Fibroblast of upper back skin (primary cell): Measurements from ENCODE around the gene ZNF593.

Source experiments
- DNase-seq: peaks from one replicate; pipeline ENCODE4 v3.0.0-alpha.2; 2013

The ZNF593 gene

DNA sequence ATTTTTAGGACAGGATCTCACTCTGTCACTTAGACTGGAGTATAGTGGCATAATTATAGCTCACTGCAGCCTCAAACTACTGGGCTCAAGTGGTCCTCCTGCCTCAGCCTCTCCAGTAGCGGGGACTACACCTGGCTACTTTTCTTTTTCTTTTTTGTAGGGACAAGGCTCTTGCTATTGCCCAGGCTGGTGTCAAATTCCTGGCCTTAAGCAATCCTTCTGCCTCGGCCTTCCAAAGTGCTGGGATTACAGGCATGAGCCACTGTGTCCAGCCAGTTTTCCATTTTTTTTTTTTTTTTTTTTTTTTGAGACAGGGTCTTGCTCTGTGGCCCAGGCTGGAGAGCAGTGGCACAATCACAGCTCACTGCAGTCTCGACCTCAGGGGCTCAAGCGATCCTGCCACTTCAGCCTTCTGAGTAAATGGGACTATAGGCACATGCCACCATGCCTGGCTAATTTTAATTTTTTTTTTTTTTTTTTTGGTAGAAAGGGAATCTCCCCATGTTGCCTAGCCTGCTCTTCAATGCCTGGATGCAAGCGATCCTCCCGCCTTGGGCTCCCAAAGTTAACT is 43.7 kb downstream of the ZNF593 start:
- DNase-seq: no peak

DNA sequence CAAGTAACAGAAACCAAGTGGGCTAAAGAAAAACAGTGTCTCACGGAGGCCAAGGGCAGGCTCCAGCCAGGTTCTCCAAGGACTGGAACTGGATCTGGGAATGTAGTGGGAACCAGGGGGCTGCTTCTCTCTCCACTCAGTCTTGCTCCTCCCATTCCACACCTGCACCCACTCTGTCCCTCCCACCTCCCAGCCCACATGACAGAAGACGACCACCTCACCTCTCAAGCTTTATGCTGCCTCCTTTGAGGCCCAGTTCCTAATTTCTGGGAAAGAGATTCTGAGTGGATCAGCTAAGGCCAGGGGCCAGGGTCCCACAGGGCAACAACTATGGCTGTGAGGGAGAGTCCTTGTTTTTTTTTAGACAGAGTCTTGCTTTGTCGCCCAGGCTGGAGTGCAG is 45.5 kb downstream of the ZNF593 start:
- DNase-seq: no peak

DNA sequence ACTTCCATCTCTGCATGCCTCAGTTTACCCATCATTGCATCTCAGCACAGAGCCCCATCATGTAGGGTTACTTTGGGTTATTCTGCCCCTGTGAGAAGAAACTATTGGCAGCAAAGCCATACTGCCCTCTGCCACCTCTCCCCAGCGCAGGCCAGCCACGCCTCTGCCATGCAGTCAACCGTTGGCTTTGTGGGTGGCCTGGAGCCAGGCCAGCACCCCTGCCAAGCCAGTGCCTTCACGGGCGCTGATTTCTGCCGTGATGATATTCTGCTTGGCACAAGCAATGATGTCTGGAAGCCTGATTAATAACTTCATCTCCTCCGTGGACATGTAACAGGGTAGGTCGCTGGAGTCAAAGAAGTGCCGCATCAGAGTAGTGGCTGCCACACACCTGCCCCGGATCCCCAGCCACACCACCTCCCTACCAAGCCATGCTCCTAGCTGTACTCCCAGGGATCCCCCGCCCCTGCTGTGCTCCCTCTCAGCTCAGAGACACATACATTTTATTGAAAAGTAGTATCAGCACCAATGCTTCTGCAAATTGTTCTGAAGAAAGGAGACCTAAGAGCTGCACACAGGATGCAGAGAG is 49.3 kb downstream of the ZNF593 start:
- no peak for DNase-seq
